Measurements from ENCODE around the gene FLYWCH2.
"Not testable (repeated sequence)": the region's sequence is repeated elsewhere in the genome, so short reads cannot be mapped to it uniquely, and the experiment has no call there.

The FLYWCH2 gene

GRCh38 chr16:2912330-2913199 lies 29.6 kb downstream of the FLYWCH2 start:
- in situ Hi-C loops (cut with MboI; ENCODE audit: low sequenced_read_pairs): no loop called here

DNA sequence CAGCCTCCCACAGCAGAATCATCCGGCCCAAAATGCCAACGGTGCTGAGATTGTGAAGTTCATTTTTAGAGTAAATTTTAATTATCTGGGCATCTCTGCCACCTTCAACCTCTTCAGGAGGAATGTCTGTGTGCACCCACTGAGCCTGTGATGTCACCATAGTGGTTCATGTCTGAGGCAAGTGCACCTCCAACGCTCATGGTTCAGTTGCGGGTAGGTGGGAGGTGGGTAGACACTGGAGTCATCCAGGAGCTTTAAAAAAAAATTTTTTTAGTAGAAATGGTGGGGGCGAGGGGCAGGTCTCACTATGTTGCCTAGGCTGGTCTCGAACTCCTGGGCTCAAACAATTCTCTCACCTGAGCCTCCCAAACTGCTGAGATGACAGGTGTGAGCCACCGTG lies 30.6 kb downstream of the FLYWCH2 start:
- in situ Hi-C loops (cut with MboI; ENCODE audit: low sequenced_read_pairs): no loop called here

DNA sequence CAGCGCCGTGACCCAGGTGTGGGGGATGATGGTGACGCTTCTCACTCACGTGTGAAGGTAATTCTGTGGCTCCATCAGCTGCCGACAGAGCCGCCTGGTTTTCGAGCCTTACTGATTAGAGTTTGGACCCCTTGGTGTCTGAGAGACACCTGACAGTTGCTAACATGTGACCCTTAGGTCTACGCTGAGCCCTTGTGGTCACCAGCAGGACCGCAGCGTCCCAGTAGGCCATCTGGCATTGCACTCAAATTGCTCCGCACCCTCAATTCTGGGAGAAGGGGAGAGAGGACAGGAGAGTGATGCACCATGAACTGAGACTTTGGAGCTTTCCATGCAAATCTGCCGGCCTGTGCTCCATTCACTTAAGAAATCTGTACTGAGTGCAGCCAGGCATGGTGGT lies 31.2 kb downstream of the FLYWCH2 start:
- in situ Hi-C loops (cut with MboI; ENCODE audit: low sequenced_read_pairs): no loop called here

DNA sequence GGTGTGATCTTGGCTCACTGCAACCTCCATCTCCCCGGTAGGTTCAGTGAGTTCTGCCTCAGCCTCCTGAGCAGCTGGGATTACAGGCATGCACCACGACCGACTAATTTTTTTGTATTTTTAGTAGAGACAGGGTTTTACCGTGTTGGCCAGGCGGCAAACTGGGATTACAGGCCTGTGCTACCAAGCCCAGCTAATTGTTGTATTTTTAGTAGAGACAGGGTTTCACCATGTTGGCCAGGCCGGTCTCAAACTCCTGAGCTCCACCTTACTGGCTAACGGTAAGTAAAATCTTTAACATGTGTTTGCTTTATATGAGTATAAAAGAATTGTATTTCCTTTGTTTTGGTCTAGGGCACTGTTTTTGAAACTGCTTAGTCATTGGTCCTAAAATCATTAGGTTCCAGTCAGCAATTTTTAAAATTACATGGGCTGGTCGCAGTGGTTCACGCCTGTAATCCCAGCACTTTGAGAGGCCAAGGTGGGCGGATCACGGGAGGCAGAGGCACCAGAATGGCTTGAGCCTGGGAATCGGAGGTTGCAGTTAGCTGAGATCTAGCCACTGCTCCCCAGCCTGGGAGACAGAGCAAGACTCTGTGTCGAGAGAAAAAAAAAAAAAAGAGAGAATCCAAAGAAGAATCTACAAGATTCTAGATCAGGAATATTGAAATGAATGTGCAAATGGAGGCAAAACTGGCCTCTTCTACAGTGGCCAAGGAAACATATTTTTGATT lies 32.3 kb downstream of the FLYWCH2 start:
- in situ Hi-C loops (cut with MboI; ENCODE audit: low sequenced_read_pairs): no loop called here

DNA sequence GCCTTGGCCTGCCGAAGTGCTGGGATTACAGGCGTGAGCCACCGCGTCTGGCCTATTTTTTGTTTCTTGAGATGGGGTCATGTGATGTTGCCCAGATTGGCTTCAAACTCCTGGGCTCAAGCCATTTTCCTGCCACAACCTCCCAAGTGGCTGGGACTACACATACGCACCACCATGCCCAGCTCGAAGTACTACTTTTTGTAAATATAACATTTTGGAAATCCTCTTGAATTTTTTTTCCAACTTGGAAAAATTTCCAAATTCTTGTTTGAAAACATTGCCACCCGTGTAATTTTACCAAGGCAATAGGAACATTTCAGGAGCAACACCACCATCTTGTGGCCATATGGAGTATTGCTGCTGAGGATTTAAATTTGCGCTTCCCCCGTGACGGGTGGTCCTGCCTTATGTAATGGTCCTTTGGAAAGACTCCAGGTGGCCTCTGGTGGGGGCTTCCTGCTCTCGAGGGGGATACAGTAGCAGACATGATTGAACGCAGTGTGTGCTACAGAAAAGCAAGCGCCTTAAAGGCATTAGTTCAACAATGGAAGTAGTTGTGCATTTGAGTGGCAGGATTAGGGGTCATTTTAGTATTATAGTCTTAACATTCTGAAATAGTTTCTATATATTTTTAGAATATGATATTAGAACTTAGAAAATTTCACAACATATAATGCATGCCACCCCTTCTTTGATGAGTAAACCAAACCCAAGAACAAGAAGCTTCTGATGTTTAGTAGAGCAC lies 36.7 kb downstream of the FLYWCH2 start:
- in situ Hi-C loops (cut with MboI; ENCODE audit: low sequenced_read_pairs): no loop called here

DNA sequence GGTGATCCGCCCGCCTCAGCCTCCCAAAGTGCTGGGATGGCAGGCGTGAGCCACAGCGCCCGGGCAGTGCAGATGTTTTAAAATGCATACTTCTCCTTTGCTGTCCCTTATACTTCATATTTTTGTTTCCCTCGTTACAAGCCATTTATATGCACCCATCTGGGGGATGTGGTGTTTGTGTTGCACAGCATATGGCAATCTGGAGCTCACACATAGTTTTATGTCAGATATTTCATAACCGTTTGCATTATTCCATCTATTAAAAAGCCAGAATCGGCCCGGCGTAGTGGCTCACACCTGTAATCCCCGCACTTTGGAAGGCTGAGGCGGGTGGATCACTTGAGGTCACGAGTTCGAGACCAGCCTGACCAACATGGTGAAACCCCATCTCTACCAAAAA lies 40.5 kb downstream of the FLYWCH2 start:
- in situ Hi-C loops (cut with MboI; ENCODE audit: low sequenced_read_pairs): no loop called here

DNA sequence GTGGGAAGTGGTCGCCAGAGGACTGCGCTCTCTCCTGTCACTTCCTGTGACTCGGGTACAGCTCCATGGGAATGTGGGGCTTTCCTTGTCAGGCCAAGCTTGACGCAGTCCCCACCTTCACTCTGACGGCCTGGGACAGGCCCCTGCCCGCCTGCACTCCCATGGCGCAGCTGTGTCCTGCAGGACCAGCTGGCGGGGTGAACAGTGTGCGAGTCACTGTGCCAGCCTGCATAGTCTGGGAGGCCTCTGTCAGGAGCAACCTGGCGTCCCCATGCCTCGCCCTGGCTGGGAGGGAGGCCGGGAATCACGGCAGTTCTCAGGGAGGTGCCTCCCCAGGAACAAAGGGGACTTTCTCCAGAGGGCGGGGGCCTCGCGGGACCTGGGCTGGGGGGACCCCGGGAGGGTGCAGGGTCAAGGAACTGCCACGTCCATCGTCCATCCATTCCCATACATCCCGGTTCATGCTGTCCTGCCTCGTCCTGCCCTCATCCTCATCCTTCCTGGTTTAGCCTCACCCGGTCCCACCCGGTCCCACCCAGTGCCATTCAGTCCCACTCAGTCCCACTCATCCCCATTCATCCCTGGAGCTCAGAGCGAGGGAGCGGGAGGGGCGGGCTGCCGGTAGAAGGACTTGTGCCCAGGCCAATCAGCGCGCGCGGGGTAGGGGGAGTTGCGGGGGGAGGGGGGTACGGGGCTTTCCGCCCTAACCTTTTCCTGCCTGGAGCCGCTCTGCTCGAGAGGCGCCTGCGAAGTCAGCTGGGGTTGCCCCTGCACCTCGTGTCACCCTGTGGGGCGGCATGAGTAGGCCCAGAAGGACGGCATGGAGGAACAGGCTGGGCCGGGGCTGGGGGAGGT lies 42.1 kb downstream of the FLYWCH2 start:
- in situ Hi-C loops (cut with MboI; ENCODE audit: low sequenced_read_pairs): no loop called here

DNA sequence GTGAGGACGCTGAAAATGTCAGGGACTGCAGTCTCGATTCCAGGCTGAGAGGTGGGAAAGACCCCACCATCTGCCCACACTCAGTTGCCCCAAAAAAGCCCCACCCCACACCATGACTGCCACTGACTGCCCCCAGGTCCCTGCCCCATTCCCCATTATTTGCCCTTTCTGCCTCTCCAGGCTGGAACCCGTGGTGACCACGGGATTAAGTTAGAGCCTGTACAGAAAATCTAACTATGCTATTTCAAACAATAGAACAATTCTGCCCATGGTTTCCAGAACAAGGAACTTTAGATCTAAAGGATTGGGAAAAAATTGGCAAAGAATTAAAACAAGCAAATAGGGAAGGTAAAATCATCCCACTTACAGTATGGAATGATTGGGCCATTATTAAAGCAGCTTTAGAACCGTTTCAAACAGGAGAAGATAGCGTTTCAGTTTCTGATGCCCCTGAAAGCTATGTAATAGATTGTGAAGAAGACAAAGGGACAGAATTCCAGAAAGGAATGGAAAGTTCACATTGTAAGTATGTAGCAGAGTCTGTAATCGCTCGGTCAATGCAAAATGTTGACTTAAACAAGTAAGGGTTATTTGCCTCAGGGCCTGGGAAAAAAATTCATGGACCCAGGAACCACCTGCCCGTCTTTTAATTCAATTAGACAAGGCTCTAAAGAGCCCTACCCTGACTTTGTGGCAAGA lies 43.1 kb downstream of the FLYWCH2 start:
- in situ Hi-C loops (cut with MboI; ENCODE audit: low sequenced_read_pairs): no loop called here

DNA sequence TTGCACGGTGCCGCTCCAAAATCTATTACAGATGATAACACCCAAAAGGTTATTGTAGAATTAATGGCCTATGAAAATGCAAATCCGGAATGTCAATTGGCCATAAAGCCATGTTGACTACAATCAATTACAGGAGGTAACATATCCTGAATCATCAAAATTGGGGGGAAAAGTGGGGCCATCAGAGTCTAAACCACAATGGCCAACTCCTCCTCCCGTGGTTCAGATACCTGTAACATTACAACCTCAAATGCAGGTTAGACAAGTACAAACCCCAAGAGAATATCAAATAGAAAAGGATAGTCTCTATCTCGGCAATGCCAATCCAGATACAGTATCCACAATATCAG lies 43.6 kb downstream of the FLYWCH2 start:
- in situ Hi-C loops (cut with MboI; ENCODE audit: low sequenced_read_pairs): no loop called here

DNA sequence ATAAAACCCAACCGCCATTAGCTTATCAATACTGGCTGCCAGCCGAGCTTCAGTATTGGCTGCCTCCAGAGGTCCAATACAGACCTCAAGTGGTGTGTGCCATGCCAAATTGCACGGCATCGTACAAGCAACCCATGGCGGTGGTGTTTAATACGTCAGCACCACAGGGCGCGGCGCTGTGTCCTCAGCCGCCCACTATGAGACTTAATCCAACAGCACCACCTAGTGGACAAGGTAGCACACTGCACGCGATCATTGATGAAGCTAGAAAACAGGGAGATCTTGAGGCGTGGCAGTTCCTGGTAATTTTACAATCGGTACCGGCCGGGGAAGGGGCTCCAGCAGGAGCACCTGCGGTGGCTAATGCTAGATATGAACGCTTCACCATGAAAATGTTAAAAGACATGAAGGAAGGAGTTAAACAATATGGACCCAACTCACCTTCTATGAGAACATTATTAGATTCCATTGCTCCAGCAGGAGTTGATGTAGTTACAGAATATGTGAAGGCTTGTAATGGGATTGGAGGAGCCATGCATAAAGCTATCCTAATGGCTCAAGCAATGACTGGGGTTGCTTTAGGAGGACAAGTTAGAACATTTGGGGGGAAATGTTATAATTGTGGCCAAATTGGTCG lies 44.1 kb downstream of the FLYWCH2 start:
- in situ Hi-C loops (cut with MboI; ENCODE audit: low sequenced_read_pairs): no loop called here

GRCh38 chr16:2928151-2928550 lies 45.1 kb downstream of the FLYWCH2 start:
- in situ Hi-C loops (cut with MboI; ENCODE audit: low sequenced_read_pairs): not testable (repeated sequence)

- in situ Hi-C loops (cut with MboI; ENCODE audit: low sequenced_read_pairs): no loop called here
Observed at GRCh38 chr16:2928796-2929195, 45.8 kb downstream of the FLYWCH2 start.

DNA sequence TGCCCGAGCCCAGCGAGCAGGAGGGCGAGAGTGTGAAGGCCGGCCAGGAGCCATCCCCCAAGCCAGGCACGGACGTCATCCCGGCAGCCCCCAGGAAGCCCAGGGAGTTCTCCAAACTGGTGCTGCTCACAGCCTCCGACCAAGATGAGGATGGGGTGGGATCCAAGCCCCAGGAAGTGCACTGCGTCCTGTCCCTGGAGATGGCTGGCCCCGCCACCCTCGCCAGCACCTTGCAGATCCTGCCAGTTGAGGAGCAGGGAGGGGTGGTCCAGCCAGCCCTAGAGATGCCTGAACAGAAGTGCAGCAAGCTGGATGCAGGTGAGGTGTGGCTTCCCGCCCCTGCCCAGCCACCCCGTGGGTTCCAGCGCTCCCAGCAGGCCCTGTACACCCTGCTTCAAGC lies 46.7 kb downstream of the FLYWCH2 start:
- in situ Hi-C loops (cut with MboI; ENCODE audit: low sequenced_read_pairs): no loop called here

DNA sequence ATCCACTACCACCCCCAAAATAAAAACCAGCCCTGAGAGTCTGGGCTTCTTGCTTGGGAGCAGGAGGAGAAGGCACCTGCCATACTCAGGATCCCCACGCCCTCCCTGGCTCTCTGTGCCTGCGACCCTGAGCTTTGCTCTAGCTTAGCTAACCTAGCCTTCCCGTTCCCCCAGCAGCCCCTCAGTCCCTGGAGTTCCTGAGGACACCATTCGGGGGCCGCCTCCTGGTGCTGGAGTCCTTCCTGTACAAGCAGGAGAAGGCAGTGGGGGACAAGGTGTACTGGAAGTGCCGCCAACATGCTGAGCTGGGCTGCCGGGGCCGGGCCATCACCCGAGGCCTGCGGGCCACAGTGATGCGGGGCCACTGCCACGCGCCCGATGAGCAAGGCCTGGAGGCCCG lies 47.2 kb downstream of the FLYWCH2 start:
- in situ Hi-C loops (cut with MboI; ENCODE audit: low sequenced_read_pairs): no loop called here

GRCh38 chr16:2931231-2931914 lies 48.4 kb downstream of the FLYWCH2 start:
- in situ Hi-C loops (cut with MboI; ENCODE audit: low sequenced_read_pairs): not testable (repeated sequence)

DNA sequence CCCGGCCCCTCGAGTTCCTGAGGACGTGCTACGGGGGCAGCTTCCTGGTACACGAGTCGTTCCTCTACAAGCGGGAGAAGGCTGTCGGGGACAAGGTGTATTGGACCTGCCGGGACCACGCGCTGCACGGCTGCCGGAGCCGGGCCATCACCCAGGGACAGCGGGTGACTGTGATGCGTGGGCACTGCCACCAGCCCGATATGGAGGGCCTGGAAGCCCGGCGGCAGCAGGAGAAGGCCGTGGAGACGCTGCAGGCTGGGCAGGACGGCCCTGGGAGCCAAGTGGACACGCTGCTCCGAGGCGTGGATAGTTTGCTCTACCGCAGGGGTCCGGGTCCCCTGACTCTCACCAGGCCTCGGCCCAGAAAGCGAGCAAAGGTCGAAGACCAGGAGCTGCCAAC lies 50.1 kb downstream of the FLYWCH2 start:
- in situ Hi-C loops (cut with MboI; ENCODE audit: low sequenced_read_pairs): no loop called here

DNA sequence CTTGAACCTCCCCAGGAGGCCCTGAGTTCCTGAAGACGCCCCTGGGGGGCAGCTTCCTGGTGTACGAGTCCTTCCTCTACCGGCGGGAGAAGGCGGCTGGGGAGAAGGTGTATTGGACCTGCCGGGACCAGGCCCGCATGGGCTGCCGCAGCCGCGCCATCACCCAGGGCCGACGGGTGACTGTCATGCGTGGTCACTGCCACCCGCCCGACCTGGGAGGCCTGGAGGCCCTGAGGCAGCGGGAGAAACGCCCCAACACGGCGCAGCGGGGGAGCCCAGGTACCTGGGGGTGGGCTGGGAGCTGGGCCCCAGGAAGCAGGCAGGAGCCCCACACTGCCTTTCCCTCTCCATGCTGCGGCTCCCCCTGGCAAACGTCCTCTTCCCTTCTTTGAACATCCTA lies 50.7 kb downstream of the FLYWCH2 start:
- in situ Hi-C loops (cut with MboI; ENCODE audit: low sequenced_read_pairs): no loop called here

DNA sequence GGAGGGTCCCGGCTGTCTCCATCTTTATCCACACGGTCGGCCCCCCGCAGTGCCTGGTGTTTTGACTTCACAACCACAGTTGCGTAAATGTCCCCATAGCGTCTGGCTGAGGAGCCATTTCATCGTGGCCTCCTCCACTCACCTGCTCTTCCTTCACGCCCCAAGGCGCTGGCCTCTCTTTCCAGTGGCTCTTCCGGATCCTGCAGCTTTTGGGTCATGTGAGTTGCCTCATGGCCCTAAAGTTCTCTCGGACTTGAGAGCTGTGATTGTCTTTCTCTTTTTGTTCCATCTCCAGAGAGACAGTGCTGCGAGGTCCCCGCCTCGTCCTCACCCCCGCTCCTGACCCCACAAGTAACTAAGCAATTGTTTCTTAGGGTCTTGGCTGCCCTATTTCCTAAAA lies 51.4 kb downstream of the FLYWCH2 start:
- in situ Hi-C loops (cut with MboI; ENCODE audit: low sequenced_read_pairs): no loop called here

GRCh38 chr16:2936436-2937011 lies 53.5 kb downstream of the FLYWCH2 start:
- in situ Hi-C loops (cut with MboI; ENCODE audit: low sequenced_read_pairs): no loop called here
